ENCODE data around the gene RFX5.
"Not testable (repeated sequence)": the region's sequence is repeated elsewhere in the genome, so short reads cannot be mapped to it uniquely, and the experiment has no call there.

The RFX5 gene

DNA sequence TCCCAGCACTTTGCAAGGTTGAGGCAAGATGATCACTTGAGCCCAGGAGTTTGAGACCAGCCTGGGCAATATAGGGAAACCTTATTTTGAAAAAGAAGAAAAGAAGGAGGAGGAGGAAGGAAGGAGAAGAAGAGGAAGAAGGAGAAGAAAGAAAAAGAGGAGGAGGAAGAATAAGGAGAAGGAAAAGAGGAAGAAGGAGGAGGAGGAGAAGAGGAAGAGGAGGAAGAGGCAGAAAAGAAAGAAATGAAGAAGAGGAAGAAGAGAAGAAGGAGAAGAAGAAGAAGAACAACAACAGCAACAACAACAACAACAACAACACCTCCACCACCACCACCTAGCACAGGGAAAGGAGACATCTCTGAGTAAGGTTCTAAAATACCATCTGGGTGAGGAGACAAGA, 14.8 kb upstream of the RFX5 start:
- DNase-seq: no peak

DNA sequence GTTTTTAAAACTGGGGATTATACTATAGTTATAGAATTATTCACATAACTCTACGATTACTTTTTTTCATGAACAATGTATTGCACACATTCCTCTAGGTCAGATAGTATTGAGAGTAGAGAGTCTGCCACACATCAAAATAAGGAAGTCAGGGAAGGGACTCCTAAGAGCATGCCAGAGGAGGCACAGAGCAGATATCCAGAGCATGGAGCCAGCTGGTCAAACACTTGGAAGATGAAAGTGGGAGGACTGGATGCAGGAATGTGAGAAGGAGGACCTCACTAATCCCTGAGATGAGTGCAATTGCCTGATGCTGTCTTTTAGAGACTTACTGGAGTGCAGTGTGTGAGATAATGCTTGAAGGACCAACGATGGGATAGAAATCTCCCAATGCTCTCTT, 9.6 kb upstream of the RFX5 start:
- no peak for DNase-seq

DNA sequence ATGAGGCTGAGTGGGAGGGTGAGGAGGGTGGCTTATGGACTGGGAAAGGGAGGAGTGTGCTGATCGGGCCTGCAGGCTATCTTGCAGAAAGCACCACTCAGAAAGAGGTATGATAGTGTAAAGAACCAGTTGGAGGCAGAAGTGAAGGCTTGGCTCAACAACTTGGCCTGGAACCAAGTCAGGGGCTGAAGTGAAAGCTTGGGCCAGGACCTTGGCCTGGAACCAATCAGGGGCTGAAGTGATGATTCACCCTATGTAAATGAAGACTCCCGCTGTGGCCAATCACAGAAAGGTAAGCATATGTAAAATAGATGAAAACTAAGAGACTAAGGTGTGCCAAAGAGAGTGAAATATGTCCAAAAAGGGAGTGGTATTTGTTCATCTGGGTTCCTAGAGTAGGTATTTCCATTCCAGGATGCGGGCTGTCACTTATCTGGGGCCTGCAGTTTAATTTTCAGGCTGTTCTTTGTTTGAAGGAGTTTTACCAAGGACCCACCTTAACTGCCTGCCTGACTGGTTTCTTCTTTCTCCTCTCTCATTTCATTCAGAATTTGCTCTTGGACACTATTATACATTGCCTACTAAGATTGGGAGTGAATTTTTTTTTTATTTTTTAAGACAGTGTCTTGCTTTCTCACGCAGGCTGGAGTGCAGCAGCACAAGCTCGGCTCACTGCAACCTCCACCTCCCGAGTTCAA, 5.1 kb upstream of the RFX5 start:
- DNase-seq: no peak

DNA sequence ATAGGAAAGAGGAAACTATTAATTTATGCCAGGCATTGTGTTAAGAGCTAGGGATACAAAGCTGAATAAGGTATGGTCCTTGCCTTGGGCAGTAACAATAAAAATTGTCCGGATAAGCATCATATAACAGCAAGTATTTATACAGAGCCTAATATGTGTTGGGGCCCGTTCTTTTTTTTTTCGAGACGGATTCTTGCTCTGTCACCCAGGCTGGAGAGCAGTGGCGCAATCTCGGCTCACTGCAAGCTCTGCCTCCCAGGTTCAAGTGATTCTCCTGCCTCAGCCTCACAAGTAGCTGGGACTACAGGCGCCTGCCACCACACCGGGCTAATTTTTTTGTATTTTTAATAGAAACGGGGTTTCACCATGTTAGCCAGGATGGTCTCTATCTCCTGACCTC, 3.3 kb upstream of the RFX5 start:
- DNase-seq: not testable (repeated sequence)

DNA sequence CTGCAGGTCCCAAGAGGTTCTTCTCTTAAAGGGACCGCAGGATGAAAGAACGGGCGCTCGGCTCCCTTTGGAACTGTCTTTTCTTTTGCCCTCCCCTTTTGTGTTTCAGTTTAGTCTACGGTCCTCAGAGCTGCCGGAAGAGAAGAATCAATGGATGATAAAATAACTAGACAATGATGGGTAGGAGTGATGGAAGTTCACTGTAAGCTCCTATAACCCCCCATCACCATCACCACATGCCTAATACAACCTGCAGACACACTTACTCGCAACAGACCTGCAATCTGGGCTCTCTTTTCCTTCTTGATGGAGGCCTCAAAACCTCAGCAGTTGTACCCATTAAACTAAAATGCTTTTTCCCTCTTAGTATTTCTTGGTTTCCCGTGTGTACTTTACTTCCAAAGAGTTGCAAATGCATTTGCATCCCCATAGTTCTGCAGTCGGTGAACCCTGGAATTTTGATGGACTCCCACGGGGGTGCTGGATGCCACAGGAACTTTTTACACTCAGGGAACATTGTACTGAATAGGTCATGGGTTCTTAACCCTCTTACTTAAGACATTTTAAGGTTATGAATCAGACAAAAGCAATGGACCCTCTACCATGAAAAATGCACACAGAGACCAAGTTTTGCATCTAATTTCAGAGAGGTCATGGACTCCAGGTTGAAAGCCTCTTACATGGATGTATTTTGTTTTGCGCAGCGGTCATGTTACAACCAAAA, 633 bp upstream of the RFX5 start:
- DNase-seq: no peak

DNA sequence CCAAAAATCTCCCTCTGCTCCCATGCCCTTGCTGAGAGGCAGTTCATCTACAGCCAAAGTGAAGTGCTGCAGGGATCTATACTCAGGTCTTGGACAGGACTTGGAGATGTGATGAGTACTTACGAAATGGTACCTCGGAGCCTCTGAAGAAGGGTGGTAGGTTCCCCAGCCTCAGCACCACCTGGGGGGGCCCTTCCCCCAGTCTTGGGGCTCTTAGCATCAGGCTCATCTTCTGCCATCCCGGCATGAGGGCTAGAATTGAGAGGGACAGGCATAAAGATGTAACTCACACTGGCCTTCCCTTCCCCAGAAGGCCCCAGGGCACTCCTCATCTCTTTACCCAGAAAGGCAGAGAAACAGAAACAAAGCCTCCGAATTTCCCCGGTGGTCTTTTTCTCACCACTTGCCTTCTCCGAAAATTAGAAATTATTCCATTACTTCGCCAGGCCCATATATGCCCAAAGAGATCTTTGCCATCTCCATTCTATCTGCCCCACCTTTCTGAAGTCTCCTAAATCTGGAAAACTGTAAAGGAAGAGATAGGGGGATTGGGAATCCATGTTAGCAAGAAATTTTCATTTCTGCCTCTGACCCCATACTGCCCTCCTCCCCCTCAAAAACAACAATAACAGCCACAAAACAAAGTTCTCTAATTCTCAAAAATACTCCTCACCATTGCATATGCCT, 827 bp downstream of the RFX5 start:
- DNase-seq: peak; percentile 24

DNA sequence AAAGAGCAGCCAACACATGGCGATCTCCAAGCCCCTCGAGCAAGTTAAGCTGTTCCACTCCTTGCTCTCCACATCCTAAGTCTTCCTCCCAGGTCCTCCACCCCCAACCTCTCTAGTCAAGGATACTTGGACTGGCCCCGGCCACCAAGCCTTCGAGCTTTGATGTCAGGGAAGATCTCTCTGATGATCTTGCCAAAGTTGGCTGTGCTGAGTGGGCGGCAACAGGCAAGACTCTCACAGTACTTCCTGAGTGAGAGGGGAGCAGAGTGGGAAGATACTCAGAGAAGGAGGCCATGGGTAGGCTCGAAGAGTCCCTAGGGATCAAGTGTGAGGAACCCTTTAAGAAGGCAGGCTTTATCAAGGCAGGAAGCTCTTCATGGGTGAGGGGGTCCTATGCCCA, 2.8 kb downstream of the RFX5 start:
- no peak for DNase-seq

DNA sequence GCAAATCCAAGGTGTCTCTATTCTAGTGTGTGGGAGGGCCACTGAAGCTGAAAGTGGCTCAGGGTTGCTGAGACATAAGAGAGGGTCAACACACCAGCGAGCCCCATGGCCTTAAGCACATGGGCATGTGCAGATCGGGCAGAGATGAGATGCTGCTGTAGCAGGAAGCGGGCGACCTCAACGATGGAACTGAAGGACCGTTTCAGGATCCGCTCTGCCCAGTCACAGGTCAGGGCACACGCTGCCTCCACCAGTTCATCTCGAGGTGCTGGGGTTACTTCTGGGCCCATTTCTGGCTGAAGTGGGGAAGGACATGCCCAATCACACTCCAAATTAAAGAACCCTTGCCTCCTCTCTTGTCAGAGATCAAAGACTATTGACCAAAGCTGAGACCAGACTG, 3.5 kb downstream of the RFX5 start:
- no peak for DNase-seq

DNA sequence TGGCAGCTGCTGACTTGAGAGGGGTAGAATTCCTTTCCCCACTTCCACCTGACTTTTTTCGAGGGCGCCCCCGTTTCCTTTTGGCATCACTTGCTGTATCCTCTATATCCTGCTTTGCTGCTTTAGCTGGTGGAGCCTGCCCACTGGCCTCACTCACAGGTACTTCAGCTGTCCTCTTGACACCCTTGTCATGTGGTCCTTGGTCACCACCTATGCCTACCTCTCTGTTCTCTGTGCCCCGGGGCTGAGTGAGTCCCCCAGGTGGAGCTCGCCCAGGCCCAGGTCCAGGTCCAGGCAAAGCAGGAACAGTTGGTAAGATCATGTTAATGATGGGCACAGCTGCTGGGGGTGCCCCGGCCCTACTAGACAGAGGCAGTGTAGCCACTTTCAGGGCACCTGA, 4.5 kb downstream of the RFX5 start:
- DNase-seq: no peak

DNA sequence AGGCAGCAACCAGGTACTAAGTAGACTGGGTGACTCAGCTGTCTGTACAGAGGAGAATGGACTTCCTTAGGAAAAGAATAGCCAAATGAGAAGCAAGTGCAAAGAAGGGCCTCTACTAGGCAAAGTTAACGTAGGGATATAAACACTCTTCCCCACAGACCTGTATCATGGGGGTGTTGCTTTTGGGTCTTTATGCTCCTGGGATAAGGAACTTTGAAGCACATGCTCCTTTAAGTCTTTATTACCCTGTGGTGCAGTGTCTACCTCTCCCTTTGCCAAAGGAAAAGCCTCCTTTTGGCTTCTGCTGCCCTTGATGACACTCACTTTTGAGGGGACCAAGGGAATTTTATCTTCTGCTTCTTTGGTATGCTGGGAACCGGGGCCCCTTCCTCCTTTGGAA, 5.0 kb downstream of the RFX5 start:
- no peak for DNase-seq

DNA sequence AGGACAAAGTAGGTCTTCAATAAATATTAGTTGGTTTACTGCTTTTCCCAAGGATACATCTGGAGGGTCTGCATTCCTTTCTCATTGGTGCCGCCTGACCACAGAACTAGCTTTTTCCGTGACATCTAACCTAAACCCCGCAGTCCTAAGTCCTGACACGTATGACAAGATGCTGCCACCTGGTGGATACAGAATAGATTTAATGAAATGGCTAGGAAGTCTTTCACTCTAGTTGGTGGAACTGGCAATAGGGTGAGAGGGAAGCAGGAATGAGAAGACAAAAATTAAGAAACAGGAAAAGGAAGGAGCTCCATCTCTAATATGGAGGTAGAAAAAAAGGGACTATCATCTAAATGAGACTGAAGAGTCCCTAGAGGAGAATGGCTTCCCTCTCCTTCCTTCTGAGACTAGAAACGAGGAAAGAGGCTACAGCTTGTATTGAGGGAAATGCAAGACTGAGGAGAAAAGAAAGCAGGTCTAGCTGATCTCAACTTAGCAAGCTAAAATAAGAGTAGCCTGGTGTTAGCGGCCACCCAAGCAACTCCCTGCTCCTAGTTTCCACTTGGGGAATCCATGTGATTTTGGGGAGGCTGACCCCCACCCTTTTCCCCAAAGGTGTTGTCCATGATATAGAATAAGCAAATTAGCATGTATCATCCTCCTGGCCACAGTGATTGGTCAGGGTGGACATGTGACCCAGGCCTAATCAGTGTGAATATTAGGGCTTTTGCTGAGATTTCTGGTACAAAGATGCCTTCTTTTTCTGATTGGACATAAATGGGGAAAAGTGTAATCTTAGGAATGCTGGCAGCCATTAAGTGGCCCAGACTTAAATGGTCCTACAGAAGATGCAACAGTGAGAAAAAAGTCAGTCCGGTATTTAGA, 5.9 kb downstream of the RFX5 start:
- peak; percentile 81 for DNase-seq

DNA sequence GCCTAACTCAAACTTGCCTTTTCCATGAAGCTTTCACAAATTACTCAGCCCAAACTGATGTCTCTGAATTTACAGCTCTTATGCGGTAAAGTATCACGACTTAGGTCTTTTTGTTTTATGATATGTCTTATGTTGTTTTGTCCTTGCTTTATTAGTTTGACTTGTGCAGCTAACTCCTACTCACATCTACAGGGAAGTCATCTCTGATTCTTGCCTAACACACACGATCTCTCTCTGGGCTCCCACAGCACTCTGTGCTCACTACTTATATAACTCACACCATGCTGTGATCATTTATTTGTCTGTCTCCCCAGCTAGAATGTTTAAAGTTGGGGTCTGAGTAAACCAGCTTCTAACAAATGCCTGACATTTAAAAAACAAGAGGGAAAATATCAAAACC, 10.5 kb downstream of the RFX5 start:
- no peak for DNase-seq

DNA sequence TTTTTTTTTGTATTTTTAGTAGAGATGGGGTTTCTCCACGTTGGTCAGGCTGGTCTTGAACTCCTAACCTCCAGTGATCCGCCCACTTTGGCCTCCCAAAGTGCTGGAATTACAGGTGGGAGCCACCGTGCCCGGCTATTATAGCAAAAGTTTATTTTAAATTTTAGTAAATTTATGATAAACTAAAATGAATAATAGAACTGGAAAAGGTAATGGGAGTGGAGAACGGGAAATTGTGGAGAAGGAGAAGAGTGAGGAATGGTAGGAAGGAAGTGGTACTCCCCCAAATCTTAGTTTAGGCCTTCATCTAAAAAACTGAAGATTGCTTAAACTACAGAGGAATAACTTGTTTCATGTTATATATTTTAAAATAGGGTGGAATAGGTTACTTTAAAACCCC, 12.2 kb downstream of the RFX5 start:
- no peak for DNase-seq

DNA sequence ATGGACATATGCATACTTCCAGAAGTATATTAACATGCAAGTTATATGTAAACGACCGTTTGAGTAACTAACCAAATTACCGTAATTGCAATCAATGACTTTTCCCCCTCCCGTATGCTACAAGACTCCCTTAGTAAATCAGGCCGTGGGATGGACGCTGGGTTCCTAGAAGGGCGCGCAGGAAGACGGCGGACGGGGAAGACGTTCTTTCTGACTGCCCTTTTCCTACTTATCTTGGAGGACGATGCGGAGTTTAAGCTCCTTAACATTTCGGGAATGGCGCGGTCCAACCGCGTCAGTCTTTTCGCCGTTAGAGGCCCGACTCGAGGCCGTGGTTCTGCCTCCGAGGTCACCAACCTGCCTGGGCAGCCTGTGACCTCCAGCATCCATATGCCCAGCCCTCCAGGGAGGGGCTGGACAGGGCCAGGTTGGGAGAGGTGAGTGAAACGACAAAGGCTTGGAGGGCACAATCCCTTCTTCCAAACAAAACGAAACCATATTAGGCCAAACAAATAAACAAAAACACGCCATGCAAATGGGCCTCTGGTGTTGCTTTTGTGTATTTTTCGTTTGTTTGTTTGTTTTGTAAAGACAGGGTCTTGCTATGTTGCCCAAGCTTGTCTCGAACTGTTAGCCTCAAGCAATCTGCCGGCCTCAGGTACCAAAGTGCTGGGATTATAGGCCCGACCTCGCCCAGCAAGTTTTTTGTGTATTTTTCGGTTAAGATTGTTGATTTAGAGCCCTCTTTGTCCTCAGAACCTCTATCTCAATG, 19.0 kb downstream of the RFX5 start:
- no peak for DNase-seq

DNA sequence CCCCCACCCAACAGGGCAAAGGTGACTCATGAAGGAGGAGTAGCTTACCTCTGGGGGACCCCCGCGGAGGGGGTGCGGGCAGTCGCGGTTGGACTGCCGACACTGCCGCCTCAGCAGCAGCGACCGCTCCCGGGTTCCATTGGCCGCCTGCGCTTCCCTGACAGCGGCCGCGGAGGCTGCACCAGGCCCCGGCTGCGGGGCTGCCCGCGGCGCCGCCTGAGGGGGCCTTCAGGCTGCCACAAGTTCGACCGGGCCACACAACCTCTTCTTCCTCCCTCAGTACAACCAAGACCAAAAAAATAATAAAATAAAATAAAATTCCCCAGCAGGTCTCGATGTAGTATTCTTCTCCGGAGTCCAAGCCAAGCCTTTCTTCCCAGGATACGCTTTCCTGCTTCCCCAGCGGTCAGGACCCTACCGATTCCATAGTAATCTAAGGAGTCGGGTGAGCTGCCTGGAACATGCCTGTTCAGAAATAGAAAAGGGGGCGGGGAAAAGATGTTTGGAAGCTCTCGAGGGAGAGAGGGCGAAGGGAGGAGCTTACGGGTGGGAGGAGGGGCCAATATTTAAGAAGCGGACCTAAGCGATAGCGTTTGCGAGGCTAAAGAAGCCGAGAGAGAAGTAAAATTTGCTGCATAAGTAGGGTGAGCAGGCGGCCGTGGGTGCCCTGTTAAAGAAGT, 19.7 kb downstream of the RFX5 start, which contains the start of gene PI4KB:
PI4KB (minus strand) TSS at position 194 of the 680 bp plus-strand sequence. CDS start 10,935 bp downstream, outside the sequence.
- DNase-seq: peak; percentile 97

DNA sequence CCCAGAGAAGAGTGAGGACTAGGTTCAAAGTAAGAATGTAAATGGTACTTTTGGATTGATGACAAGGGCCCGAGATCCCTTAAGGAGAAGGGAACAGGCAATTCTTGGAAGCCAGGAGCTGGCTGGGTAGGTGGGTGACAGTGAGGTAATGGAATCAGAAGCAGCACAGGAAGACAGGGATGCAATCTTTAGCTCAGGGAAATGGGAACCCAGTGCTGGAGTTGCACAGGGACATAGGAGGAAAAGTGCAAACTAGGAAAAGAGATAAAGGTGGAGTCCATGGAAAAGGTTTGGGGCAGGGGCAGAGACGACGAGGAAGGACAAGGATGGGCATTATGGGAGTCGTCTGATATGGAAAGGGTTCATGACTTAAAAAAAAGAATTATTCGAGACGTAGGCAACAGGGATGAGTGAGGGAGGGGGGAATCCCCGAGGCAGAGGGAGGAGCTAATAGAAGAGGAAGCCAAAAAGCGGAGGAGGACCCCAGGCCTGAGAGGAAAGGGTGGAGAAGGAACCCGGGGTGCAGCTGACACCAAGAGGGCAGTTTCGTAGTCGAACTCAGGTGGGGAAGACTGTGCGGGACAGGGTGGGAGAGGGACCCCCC, 20.3 kb downstream of the RFX5 start:
- DNase-seq: peak; percentile 78

DNA sequence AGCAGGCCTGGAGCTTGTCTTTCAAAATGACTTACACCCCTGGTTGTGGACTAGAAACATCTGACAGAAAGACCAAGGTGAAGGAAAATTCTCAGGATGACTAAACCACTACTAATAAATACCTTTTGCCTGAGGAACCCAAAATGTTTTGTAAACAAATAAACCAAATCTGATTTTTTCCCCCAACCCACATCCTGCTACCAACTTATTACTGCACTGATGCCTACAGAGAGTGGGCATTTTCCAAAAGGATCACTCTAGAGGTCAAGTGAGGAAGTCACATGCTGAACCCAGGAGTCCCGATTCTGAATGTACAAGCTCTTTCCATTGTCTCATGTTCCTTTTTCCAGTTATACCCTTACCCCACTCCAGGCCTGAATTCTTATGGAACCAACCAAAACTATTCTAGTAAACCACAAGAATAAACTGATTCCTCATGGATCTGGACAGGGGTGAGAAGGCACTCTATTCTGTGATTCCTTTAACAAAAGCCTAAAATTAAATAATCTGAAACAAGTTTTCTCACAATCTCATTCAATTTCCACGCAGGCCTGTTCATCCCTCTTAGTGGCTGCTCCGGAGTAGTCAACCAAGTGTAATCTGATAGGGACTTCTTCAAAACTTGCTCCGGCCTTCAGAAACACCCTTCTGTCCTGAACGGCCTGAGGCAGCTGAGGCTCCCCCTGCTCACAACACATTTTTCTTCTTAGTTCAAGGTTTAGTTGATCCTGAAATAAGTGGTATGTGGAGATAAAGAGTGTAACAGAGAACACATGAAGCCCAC, 21.2 kb downstream of the RFX5 start:
- no peak for DNase-seq

DNA sequence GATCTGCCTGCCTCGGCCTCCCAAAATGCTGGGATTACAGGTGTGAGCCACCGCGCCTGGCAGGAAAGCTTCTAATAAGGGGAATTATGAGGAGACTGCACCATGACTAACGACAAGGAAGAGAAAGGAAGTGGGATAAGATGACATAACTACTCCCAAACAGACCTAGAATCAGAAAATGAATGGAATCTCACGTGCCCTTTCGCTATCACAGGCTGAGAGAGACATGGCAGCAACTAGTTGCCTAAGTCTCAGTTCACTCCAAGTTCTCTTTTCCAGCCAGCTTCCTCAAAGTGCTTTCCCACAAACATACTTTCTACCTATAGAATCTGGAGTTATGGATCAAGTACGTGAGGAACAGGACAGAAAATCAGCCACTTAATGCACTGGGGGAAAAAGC, 21.8 kb downstream of the RFX5 start:
- DNase-seq: no peak

DNA sequence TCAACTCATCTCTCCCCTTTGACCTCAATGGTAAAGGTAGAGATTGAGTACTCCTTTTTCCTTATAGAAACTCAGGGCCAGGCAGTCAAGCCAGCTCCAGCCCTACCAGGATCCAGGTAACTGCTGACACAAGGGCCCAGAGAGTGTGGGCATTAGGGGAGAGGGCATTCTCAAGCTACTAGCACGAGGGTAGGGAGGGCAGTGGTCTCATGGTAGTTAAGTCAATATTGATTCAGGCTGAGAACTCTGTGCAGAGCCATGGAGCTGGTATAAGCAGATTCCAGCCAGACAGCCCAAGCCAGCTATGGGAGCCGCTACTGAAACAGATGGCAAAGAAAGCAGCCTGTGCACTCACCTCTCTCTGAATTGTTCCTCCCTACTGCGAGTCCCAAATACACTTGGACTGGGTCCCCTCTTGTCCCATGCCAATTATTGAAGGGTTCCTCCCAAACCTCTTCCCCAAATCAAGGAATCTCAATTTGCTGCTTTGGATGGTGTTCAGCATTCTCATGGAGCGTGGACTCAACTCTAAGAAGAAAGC, 22.6 kb downstream of the RFX5 start:
- DNase-seq: no peak

DNA sequence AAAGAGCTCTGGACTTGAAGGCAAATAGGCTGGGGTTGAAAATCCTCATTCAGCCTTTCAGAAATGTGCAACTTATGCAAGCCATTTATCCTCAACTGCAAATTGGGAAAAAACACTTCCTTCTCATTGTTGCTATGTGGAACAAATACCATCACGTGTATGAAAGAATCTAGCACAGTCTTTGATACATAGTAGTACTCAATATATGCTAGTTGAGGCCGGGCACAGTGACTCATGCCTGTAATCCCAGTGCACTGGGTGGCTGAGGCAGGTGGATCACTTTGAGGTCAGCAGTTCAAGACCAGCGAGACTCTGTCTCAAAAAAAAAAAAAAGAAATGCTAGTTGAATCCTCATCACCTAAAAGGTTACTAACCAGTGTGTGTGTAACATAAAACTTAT, 28.1 kb downstream of the RFX5 start:
- no peak for DNase-seq
